Activated T-cell treated with anti-CD3 and anti-CD28 coated beads, Interleukin-2, amount 50 U/mL, for 48 hours (primary cell): ENCODE measurements around the gene DYRK2.
A peak's percentile ranks its signal among the peaks of the same experiment; 100 is the strongest.

Experiments used
- DNase-seq, 2 experiments: peaks; one replicate each; pipeline ENCODE4 v3.0.0-alpha.2; 2020

The DYRK2 gene

DNA sequence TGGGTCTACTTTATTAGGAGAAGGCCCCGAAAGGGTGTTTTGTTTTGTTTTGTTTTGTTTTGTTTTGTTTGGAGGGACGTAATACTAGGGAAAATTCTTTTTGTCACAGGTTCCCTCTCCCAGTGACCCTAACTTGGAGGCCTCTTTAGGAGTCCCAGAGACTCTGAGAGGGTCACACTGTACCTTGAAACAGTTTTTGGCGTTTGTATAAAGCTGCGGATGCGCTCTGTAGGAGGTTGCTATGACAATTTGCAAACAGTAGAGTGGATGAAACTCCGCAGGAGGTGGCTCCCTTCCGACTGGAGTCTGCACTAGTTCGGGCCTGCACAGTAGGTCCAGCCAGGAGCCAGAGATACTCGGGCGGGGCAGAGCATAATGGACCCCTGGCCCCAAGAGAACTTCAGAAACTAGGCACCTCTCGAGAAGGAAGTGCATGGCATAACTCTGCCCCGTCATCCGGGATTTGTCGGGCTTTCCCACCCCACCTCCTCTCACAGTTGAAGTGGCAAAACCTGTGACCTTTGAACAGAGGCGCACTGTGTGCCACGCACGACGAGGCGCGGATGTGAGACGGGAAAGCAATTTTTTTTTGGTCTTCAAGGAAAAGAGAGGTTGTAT lies 1.3 kb upstream of the DYRK2 start:
- peak; percentile 38 to 42 for DNase-seq

DNA sequence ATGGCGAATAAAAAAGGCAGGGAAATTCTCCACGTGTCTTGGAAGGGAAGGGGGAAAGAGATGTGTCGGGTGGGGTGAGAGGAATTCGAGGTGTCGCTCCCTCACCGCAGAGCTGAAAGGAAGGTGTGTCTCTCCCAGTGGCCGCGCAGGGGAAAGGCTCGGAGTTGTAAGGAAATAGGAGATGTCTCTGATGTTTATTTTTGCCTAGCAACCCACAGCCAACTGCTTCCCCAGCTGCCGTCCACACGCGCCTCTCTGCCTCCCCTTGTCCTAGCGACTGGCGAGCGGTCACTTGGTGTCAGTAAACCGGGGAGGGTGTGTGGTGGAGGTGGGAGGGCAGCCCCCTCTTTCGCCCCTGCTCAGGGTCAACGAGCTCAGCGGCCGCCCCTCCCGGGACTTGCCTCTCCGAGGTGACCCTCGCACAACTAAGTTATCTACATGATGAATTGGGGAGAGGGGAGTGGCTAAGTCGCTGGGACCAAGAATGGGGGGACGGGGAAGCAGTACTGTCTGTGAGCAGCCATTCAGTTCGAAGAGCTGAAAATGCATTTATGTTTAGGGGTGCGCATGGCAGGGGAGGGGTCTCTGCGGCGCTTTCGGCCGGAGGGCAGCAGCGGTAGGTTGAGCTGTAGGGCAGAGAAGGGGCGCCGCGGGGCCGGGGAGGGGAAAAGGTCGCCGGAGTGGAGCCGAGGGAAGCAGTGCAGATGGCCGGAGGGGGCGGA lies 585 bp upstream of the DYRK2 start:
- peak; percentile 63 to 65 for DNase-seq

DNA sequence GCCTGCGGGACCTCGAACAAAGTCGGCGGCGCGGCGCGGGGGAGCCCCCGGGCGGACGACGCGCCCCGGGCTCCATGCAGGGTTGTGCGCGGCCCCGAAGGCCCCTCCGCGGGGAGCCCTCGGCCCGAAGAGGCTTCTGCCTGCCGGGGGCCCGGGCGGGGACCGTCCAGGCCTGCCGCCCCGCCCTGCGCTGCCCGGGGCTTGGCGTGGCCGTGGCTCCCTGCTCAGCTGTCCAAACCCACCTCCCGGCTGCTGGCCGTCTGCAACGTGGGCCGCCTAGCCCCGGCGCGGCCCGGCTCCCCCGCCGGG lies 670 bp downstream of the DYRK2 start:
- DNase-seq, result no peak

DNA sequence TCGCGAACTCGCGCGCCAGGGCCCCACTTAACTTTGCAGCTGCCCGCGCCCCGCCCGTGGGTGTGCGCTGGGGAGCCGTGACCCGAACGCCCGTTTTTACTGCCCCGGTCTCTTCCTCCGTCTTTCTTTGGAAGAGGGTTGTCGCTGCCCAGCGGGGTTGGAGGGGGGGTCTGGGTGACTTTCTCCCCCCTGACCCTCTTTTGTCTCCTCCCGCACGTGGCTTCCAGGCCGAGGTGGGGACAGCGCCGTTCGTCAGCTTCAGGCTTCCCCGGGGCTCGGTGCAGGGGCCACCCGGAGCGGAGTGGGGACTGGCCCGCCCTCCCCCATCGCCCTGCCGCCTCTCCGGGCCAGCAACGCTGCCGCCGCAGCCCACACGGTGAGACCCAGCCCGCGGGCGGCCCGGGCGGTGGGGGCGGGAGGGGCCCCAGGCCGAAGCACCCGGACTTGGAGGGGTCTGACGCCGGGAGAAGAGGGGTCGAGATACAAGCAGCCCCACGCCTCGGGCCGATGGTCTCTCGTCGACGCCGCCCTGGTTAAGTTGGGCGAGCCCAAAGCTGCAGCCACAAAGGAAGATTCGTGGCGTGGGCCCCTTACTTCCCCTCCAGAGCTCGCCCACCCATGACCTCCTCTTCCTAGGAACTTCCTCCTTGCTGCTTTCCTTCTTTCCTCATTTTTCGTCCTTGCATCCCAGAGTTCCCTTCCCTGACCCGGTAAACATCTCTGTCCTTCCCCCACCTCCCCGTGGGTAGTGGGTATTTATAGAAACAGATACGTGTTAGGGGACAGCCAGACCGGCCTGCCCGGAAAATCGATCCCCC lies 1.2 kb downstream of the DYRK2 start:
- DNase-seq, result peak; percentile 55 to 65

DNA sequence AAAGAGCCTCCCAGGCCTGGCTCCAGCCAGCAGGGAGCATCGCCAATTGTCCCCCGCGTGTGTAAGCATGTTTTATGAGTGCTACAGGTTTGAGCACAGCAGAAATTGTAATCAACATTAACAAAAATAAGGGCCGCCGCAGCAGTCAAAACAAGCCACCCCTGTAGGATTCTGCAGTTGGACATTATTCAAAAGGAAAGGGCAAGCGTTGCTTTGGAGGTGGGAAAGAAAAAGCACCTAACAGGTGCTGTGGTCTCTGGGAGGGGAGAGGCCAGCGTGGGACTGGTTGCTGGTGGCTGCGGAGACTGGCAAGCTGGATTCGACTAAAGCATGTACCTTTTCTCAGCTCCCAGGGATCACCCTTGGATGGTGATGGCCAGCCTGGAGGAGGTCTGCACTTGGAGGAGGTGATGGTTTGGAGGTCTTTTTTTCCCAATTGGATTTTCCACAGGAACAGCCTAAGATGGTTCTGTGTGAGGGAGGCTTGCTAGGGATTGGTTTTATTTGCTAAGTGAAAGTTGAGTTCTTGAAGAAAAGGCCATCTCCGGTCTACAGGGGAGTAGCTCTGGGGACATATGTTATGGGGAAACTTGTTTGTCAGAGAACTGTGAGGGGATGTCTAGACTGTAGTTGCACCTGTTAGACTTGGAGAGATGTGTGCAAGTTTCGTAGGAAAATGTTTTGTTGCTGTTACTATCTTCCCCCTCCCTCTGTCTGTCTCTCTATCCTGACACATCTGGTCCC lies 2.0 kb downstream of the DYRK2 start:
- peak; percentile 45 to 51 for DNase-seq

DNA sequence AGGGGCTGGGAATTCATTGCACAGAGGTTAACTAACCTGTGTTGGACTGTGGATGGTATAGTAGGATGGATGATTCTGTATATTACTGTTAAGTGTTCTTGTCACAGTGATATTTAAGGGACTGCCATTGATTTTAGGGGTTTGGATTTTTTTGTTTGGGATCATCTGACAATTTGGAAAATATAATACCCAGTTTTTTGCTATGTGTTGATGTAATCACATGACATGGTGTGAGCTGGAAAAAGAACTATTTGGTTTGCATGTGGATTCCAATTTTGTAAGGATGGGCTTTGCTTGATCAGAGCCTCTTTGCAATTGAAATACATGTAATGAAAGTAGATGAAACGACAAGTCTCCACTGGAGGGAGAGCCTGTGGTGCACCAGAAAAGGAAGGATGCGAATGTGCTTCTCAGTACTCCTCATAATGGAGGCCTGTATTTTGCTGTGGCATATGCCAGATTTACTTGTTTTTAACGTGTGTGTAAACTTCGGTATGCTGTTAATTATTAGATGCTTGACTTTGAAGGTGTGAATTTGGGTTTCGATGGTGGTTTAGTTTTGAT lies 2.7 kb downstream of the DYRK2 start:
- DNase-seq, result no peak

DNA sequence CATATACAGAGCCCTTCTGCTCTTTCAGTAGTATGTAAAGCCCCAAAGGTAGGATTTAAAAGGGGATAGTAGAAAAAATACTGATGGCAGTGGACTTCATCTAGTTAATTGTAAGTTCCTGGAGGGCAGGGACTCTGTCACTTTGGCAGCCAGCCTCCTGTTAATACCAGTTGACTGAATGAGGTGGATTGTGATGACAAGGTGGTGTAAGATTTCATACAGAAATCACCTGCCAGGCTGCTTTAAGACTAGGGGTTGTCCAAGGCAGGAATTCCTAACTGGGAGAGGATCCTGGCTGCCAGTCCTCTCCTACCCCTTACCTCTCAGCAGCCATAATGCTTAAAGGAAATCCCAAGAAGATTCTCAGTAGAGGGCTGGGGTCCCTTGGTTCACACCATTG lies 7.3 kb downstream of the DYRK2 start:
- no peak for DNase-seq

DNA sequence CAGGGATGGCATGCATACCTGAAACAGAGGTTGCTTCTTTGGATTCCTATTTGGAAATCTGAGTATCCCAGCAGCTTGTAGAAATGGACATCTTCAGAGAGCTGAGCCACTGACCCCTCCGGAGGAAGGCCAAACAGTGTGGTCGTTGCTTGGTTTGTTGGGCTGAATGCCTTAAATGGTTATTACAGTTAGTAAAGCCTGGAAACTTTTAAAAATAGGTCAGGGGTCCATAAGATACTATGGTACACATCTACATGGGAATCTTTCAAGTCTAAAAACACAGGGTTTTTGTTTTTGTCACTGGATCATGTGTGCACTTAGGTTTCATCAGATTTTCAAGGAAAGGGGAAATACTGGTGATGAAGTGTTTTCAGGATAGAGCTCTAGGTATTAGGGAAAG lies 7.7 kb downstream of the DYRK2 start:
- DNase-seq, result no peak

DNA sequence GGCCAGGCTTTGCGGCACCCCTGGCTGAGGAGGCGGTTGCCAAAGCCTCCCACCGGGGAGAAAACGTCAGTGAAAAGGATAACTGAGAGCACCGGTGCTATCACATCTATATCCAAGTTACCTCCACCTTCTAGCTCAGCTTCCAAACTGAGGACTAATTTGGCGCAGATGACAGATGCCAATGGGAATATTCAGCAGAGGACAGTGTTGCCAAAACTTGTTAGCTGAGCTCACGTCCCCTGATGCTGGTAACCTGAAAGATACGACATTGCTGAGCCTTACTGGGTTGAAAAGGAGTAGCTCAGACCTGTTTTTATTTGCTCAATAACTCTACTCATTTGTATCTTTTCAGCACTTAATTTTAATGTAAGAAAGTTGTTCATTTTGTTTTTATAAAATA lies 9.9 kb downstream of the DYRK2 start:
- no peak for DNase-seq

DNA sequence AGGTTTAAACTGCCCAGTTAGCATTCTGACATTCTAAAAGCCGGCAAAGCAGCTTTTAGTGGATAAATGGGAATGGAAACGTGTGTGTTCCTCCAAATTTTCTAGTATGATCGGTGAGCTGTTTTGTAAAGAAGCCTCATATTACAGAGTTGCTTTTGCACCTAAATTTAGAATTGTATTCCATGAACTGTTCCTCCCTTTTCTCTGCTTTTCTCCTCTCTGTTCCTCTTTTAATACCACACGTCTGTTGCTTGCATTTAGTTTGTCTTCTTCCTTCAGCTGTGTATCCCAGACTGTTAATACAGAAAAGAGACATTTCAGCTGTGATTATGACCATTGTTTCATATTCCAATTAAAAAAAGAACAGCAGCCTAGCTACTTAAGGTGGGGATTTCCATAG lies 10.7 kb downstream of the DYRK2 start:
- DNase-seq, result no peak

DNA sequence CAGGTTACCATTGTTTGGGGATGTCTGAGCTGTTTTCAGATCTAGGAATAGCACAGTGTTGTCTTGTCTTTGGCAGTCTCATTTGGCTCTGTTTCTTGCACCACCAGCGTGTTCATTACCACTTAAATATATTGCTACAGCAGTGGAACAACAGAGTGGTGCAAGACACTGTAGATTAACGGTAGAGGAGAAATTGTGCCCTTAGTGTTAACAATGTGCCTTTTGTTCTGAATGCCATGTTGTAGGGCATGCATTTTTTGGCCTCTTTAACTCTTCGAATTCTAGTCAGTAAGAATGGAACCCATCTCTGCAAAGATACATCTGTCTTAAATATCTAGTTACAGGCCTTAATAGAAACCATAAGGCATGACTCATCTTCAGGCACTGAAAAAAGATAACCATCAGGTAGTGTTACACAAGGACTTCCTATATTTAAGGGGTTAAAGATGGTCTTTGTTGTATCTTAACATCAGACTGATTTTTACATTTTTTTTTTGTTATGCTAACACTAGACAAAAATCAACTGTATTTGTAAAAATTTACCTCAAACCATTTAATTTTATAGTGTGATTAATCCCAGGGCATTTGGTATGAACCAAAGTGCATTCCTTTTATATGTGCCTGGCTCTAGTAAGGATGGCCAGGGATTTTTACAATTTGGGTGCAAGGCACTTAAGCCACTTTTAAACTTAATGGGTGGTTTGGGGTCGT lies 12.9 kb downstream of the DYRK2 start:
- no peak for DNase-seq

DNA sequence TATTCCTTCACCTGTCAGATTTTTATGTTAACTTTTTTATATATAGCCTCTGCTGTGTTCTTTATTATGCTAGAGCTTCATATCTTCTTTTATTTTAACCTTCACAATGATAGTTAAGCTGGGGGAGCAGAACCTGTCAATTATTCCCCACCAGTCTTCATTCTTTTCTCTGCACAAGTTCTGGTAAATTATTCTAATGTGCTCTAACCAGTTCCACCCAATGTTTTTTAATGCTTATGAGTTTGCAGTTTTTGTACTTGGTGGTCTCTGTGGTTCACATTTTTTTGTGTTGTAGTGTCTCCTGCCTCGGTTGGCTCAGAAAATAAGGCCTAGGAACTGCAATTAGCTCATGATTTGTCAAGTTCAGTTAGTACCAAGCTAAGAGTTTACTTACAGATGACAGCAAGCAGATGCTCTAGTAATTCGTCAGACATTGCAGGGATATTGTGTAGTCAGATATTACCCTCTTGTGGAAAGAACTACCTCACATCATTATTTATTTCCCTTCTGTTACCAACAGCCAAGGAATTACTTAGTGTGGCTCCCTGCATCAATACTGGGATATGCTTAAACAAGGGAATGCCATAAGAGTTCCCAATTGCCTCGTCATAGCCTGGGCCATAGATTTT lies 14.5 kb downstream of the DYRK2 start:
- DNase-seq, result no peak

DNA sequence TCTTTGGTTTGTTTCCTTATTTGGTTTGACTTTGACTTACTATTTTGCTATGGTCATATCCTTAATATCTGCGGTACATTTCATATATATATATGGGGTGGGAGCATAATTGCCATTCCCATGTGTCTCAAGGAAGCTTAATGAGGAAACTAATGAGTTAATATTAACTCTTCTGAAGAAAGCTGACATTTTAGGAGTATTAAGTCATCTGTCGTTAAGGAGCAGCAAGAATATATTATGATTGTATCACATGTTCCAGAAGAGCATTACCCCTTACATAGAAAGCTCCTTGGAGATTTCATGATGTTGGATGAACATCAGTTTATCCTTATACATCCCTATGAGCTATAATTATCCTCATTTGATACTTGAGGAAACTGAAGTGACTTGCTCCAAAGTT lies 15.6 kb downstream of the DYRK2 start:
- DNase-seq, result no peak

DNA sequence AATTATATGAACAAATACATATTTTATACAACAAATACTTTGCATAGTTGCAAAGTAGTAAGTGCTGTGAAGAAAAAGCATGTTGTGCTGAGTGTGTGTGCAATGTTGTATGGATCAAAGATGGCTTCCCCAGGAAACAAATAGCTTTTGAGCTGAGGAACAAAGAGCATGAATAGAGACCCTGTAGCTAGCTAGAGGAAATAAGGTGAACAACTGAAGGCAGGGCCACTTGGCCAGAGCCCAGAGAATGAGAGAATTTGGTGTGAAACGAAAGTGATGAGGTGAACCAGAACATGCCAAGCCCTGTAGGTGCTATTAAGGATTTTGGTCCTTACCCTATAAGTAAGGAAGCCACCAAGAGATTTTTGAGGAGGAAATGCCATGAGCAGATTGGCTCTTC lies 17.1 kb downstream of the DYRK2 start:
- DNase-seq, result no peak

DNA sequence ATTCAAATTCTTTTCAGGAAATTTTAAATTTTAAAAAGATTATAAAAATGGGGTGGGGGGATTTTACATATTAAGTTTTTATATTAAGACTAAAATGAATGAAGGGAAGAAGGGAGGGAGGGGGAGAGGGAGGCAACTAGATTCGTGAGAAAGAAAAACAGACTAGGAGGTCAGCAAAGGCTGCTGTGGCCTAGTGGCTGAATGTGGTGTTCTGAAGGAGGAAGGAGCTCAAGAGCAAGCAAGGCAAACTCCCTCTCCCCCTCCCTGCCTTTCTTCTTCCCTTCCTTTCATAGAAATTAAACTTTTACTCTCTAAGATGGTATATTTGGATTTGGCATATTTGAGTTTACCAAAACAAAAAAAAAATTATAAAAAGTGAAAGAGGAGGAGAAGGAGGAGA lies 18.1 kb downstream of the DYRK2 start:
- DNase-seq, result no peak

DNA sequence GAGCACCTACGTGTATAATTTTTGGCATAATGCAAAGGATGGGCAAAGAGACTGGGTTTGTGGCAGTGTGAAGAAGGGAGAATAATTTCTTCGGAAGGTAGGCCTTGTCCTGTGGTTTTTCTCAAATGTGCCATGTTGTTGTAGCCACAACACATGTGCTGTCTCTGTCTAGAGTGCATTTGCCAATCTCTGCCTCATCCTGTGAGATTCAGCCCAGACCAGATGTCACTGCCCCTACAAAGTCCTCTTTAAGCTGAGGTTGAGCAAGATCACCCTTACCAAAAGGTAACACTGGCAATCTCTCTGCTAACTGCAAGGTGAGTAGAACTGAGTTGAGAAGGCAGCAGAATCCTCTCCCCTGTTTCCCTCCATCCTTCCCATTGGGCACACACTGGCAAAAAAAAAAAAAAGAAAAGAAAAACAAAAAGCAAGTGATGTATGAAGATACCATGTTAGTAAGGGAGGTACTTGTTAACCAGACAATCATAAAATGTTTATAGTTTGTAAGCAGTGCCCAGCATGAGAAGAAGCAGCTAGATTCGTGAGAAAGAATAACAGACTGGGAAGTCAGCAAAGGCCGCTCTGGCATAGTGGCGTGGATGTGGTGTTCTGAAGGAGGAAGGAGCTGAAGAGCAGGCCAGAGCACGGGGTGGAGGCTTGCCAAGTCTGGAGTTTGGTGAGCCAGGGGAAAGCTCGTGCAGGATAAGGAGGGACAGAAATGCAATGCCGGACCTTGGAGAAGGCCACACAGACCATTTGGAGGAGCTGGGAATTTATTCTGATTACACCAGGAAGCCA lies 18.9 kb downstream of the DYRK2 start:
- no peak for DNase-seq

DNA sequence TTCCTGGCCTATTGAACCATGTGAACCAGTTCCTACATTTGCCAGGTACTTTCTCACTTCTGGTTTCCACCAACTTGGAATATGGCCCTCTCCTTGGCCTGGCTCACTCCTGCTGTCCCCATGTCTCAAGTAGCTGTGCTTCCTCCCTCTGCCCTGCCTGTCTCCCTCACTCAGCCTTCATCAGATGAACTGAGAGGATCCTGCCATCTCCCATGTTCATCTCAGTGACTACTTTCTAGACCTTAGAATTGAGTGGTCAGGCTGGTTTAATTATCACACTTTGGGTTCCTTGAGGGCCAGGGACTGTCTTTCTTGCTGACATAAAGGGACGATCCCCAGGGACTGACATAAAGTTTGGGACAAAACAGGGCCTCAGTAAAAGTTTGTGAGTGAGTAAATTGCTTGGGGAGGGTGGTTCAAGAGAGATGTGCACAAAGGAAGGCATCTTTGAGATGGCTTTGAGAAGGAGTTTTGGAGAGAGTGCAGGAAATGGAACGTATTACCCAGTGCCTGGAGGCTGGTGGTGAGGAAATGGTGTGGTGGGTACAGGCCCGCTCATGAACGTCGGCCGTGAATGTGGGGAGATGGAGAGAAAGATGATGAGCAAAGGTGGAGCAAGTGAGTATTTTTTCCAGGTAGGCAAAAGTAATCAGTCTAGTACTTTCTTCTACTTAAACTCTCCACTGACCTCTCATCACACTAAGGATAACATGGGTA lies 20.8 kb downstream of the DYRK2 start:
- DNase-seq, result no peak

DNA sequence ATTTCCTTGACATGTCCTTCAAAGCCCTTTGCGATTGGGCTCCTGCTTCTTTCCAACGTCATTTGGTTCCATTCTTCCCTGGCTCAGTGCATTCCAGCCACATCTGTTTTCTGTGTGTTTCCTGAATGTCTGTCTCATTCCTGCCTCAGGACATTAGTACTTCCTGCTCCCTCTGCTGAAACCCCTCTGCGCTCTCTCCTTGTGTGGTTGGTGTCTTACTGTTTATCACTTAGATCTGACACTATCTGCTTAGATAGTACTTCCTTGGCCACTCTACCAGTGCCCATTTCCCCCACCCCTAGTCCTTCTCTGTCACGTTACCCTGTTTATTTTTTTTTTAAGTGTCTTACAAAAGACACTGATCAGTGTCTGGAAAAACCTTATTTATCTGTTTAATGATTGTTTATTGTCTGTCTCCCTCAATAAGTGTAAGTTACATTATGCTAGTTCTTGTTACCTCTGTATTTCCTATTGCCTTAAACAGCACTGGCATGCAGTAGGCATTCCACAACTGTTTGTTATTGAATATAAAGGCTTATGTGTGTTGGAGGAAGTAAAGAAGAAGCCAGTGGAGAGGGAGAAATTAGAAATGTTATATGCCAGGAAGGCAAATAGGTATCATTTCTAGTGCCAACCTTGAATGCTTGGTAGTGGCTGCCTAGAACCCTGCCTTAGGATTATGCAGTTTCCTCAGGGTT lies 21.5 kb downstream of the DYRK2 start:
- no peak for DNase-seq

DNA sequence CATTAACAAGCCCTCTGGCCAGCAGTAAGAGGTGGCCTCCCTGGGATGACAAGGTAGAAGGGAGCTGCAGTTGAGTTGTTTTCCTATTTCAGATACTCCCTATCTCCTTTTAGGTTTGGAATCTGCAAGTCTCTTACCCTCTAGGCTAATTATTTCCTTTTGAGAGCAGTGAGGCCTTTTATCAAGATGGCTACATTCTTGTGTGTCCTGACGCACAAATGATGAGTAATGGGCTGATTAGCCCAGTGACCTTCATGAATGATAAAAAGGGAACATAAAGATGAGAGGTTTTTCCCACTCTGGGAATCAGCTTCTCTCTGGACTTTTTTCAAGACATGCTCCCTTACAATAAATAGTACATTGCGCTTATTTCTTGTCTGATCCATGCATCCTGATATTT lies 22.9 kb downstream of the DYRK2 start:
- no peak for DNase-seq

DNA sequence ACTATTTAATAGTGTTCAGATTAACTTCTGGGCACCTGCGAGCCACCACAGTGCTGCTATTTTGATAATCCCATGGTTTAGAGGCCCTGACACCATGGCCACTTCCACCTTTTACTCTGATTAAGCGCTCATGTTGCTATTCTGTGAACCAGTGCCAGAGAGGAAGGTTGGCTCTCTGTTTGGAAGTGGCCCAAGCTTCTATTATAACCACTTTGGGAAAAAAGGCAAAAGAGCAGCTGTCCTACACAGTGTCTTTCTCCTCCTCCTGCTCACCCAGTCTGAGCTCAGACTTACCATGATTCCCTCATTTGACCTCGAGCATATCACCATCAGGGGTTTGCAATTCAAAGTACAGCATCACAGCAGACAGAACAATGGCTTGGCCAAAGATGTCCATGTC lies 23.3 kb downstream of the DYRK2 start:
- DNase-seq, result no peak
